K562 (cell line): ENCODE data around the gene UGT1A9. TPM values are rescaled to one million over a fixed set of nuclear protein-coding genes. Genes with fewer than 3 reads are reported as not detected.

ENCODE experiments used
- FIP1L1 ChIP-seq: fragments of 200-400 bp; formaldehyde crosslinking; IDR thresholded peaks from 2 replicates; pipeline ENCODE4 v1.6.1; 2018; ENCODE audit warnings: mild to moderate bottlenecking, low read depth, low read length; ENCODE audit not compliant: poor library complexity, severe bottlenecking
- MED1 ChIP-seq: sonication (generic); formaldehyde crosslinking; IDR thresholded peaks from 2 replicates; pipeline ENCODE4 v1.8.1; 2023; ENCODE audit warnings: missing genetic modification reagents, borderline replicate concordance
- NR4A1 ChIP-seq, 2 experiments: fragments of 250-450 bp in 1 of 2; fragments of 450-650 bp in 1 of 2; sonication (Bioruptor Pico) in 1 of 2; IDR thresholded peaks; 2 replicates each; pipeline versions ENCODE4 v1.4.0 to v1.6.1; 2016 to 2020; ENCODE audit warnings: mild to moderate bottlenecking in 2 of 2, missing compliant biosample characterization in 1 of 2, missing genetic modification characterization in 1 of 2, moderate library complexity in 1 of 2
- SIRT6 ChIP-seq: IDR thresholded peaks from one replicate; pipeline ENCODE4 v1.6.1; 2012; ENCODE audit warnings: low read depth, mild to moderate bottlenecking, control low read depth, inconsistent platforms, low read length, moderate library complexity
- TRIM24 ChIP-seq, 2 experiments: fragments of 450-650 bp; IDR thresholded peaks; 2 replicates each; pipeline ENCODE4 v1.6.1; 2016
- ZNF76 ChIP-seq: fragments of 250-450 bp; sonication (Bioruptor Pico); IDR thresholded peaks from 2 replicates; pipeline ENCODE4 v1.4.0; 2020; ENCODE audit warnings: mild to moderate bottlenecking, moderate library complexity, borderline replicate concordance
- polyA plus RNA-seq, 8 experiments: library from polyadenylated mRNA; depleted of rRNA in 4 of 8; stranded (reverse) in 5 of 8; unstranded in 3 of 8; fragments of >200 nt; fragmentation: Nextera tagmentation in 2 of 8; fragmentation: Illumina TruSeq in 1 of 8; extraction: Ambion mirVana in 2 of 8; extraction: Trizol in 1 of 8; gene quantifications; 2 replicates each; pipeline versions ENCODE4 v1.2.1 to v1.2.3, GENCODE V29; 2011 to 2014; ENCODE audit warnings: inconsistent platforms in 1 of 8, missing spikeins in 1 of 8
- total RNA-seq, 7 experiments: library from RNA; depleted of rRNA in 6 of 7; stranded (reverse); fragments of >200 nt in 6 of 7; fragmentation: Illumina TruSeq in 2 of 7; extraction: Trizol in 2 of 7; gene quantifications; 2 replicates each; pipeline versions ENCODE4 v1.2.1 to v1.2.3, GENCODE V29; 2011 to 2021; ENCODE audit warnings: low replicate concordance in 1 of 7
- TF ChIP-seq, protein P1 (sequence below): fragments of 450-650 bp; IDR thresholded peaks from 2 replicates; pipeline ENCODE4 v1.6.1; 2016
- TF ChIP-seq, protein P2 (sequence below): fragments of 250-450 bp; sonication (Bioruptor Pico); IDR thresholded peaks from 2 replicates; pipeline ENCODE4 v1.5.0; 2021; ENCODE audit warnings: mild to moderate bottlenecking, borderline replicate concordance
- TF ChIP-seq, protein P3 (sequence below): fragments of 250-450 bp; sonication (Bioruptor Pico); IDR thresholded peaks from 2 replicates; pipeline ENCODE4 v1.8.0; 2022; ENCODE audit warnings: inconsistent platforms

UGT1A9 gene
- total and polyA plus RNA-seq, 9 of the 15 experiments (the other 6 are each of a cell fraction or from before 2014, with no cell fraction given): 0.09 TPM; not detected in 8

DNA sequence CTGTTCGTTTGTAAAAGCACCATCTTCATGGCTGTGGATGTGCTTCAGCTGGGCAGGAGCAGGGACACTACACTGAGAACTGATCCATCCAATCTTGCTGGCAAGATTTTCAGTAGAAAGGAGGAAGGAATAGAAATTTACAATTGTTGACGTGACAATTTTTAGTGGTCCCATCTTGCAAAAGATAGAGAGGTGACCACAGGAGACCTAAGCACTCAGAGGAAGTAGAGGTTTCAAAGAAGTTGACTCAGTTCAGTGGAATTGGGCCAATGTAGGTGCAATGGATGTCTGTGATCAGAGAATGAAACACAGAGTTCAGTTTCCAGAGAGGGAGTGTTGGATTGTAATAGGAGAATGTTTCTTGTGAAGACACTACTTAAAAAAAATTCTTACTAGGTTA, 42.4 kb downstream of the UGT1A9 start (continued):
- TF ChIP-seq, protein P1, sequence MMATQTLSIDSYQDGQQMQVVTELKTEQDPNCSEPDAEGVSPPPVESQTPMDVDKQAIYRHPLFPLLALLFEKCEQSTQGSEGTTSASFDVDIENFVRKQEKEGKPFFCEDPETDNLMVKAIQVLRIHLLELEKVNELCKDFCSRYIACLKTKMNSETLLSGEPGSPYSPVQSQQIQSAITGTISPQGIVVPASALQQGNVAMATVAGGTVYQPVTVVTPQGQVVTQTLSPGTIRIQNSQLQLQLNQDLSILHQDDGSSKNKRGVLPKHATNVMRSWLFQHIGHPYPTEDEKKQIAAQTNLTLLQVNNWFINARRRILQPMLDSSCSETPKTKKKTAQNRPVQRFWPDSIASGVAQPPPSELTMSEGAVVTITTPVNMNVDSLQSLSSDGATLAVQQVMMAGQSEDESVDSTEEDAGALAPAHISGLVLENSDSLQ: no peak
- TF ChIP-seq FIP1L1 (no peak), MED1 (no peak), SIRT6 (no peak), NR4A1 (CRISPR knock-in tag; IDR thresholded peaks at IDR 0.05) (no peak), NR4A1 (tag; IDR thresholded peaks at IDR 0.05) (no peak), TRIM24 (IDR thresholded peaks at IDR 0.05) (no peak), ZNF76 (CRISPR knock-in tag) (no peak)
- TF ChIP-seq, protein P2, sequence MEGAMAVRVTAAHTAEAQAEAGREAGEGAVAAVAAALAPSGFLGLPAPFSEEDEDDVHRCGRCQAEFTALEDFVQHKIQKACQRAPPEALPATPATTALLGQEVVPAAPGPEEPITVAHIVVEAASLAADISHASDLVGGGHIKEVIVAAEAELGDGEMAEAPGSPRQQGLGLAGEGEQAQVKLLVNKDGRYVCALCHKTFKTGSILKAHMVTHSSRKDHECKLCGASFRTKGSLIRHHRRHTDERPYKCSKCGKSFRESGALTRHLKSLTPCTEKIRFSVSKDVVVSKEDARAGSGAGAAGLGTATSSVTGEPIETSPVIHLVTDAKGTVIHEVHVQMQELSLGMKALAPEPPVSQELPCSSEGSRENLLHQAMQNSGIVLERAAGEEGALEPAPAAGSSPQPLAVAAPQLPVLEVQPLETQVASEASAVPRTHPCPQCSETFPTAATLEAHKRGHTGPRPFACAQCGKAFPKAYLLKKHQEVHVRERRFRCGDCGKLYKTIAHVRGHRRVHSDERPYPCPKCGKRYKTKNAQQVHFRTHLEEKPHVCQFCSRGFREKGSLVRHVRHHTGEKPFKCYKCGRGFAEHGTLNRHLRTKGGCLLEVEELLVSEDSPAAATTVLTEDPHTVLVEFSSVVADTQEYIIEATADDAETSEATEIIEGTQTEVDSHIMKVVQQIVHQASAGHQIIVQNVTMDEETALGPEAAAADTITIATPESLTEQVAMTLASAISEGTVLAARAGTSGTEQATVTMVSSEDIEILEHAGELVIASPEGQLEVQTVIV (CRISPR knock-in tag): no peak
- TF ChIP-seq, protein P3, sequence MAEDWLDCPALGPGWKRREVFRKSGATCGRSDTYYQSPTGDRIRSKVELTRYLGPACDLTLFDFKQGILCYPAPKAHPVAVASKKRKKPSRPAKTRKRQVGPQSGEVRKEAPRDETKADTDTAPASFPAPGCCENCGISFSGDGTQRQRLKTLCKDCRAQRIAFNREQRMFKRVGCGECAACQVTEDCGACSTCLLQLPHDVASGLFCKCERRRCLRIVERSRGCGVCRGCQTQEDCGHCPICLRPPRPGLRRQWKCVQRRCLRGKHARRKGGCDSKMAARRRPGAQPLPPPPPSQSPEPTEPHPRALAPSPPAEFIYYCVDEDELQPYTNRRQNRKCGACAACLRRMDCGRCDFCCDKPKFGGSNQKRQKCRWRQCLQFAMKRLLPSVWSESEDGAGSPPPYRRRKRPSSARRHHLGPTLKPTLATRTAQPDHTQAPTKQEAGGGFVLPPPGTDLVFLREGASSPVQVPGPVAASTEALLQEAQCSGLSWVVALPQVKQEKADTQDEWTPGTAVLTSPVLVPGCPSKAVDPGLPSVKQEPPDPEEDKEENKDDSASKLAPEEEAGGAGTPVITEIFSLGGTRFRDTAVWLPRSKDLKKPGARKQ (CRISPR knock-in tag): no peak
